ENCODE data around the gene PPP1R1B.

PPP1R1B gene

GRCh38 chr17:39663688-39664580 is 37.2 kb downstream of the PPP1R1B start:
- H3K27me3 ChIP-seq (ENCODE audit: insufficient read depth, low read length, poor library complexity), result peaks cover 2% of the 10 kb centered on the region
- H3K4ac ChIP-seq (ENCODE audit: low read depth, low read length), result no peak overlapping the region
- H2BK120ac ChIP-seq (ENCODE audit: low read depth, low read length), result no peak overlapping the region
- H3K4me1 ChIP-seq (ENCODE audit: control insufficient read depth, low read depth, low read length), result peaks cover 2% of the 10 kb centered on the region
- no peak overlapping the region for H2AK5ac ChIP-seq (ENCODE audit: low read length)
- H2BK15ac ChIP-seq (replicated peaks; ENCODE audit: low read depth), result no peak overlapping the region
- no peaks in the 10 kb centered on the region for H3K36me3 ChIP-seq (ENCODE audit: control insufficient read depth, insufficient read depth, low read length)
- no peaks in the 10 kb centered on the region for H3K79me1 ChIP-seq (ENCODE audit: low read length)
- H4K5ac ChIP-seq (ENCODE audit: low read length), result no peak overlapping the region
- no peak overlapping the region for H3K27ac ChIP-seq (ENCODE audit: low read depth, low read length)
- no peak overlapping the region for H2BK5ac ChIP-seq (ENCODE audit: low read length)
- H3K56ac ChIP-seq (ENCODE audit: low read length), result peak overlapping the region; percentile 68
- peak overlapping the region; percentile 44 for H3K9ac ChIP-seq (ENCODE audit: low read length)
- WGBS (ENCODE audit: extremely low coverage, insufficient coverage, low lambda C conversion rate), result no CpG with 5 or more reads among the region's 17 CpGs
- H3K4me3 ChIP-seq (ENCODE audit: low read length), result no peak overlapping the region
- peak; percentile 75 for DNase-seq
- H4K8ac ChIP-seq (ENCODE audit: low read depth, low read length), result no peak overlapping the region
- no peak overlapping the region for H3K18ac ChIP-seq (ENCODE audit: low read length)
- H3K4me2 ChIP-seq (ENCODE audit: low read length), result peak overlapping the region; percentile 52
- H3K79me2 ChIP-seq (ENCODE audit: control insufficient read depth, insufficient read depth, low read length), result no peaks in the 10 kb centered on the region
- H3K23ac ChIP-seq (ENCODE audit: low read length), result no peak overlapping the region

DNA sequence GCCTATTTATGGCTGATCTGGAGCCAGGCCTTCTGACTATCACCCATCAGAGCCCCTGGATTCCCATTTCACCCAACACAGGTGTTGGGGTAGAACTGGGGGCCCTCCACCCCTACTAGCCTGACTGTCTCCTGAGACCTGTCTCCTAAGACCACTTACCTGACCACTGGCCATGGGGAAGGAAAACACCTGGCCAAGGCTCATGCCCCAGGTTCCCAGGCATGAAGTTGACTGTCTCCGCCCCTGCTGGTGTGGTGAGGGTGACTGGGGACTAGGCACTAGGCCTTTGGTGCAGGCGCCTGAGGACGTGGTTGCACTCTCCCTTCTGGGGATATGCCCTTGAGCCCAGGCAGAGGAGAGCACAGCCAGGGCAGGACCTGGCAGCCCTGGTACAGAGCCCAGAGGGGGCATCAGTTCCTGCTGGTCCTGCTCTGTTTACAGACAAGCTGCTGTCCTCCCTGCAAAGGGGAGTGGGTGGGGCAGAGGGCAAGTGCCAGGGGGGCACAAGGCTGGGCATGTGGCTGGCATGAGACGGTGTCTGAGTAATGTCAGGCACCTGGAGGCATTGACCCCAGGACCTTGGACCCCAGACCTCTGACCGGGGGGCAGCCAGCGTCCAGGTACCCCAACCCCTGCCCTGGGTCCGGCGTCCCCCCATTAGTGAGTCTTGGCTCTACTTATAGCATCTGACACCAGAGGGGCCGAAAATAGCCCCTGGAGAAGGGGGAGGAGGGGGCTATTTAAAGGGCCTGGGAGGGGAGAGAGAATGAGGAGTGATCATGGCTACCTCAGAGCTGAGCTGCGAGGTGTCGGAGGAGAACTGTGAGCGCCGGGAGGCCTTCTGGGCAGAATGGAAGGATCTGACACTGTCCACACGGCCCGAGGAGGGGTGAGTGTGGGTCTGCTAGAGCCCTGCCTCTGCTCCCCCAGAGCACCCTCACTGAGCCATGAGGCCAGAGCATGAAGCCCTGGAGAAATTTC is 38.1 kb downstream of the PPP1R1B start, which contains the start of gene TCAP:
TSS of gene TCAP (plus strand) at position 769 of the 981 bp plus-strand sequence. CDS start at position 780, 11 bp downstream.
- Histone ChIP-seq H2BK120ac (ENCODE audit: low read depth, low read length) (no peak within 1 kb of the TSS), H2BK15ac (replicated peaks; ENCODE audit: low read depth) (no peak within 1 kb of the TSS), H3K79me1 (ENCODE audit: low read length) (no peaks in the 10 kb centered on the region), H3K79me2 (ENCODE audit: control insufficient read depth, insufficient read depth, low read length) (no peaks in the 10 kb centered on the region), H3K18ac (ENCODE audit: low read length) (no peak within 1 kb of the TSS), H3K27ac (ENCODE audit: low read depth, low read length) (no peak within 1 kb of the TSS), H3K4me3 (ENCODE audit: low read length) (no peak within 1 kb of the TSS), H4K8ac (ENCODE audit: low read depth, low read length) (no peak within 1 kb of the TSS), H3K36me3 (ENCODE audit: control insufficient read depth, insufficient read depth, low read length) (no peaks in the 10 kb centered on the region), H2BK5ac (ENCODE audit: low read length) (no peak within 1 kb of the TSS), H3K9ac (ENCODE audit: low read length) (peak within 1 kb of the TSS; percentile 2), H3K4ac (ENCODE audit: low read depth, low read length) (no peak within 1 kb of the TSS), H3K4me2 (ENCODE audit: low read length) (no peak within 1 kb of the TSS), H3K4me1 (ENCODE audit: control insufficient read depth, low read depth, low read length) (peaks cover 2% of the 10 kb centered on the region), H4K5ac (ENCODE audit: low read length) (no peak within 1 kb of the TSS), H2AK5ac (ENCODE audit: low read length) (no peak within 1 kb of the TSS), H3K27me3 (ENCODE audit: insufficient read depth, low read length, poor library complexity) (peaks cover 2% of the 10 kb centered on the region), H3K23ac (ENCODE audit: low read length) (no peak within 1 kb of the TSS), H3K56ac (ENCODE audit: low read length) (peak within 1 kb of the TSS; percentile 68)
- WGBS (ENCODE audit: extremely low coverage, insufficient coverage, low lambda C conversion rate), result no CpG with 5 or more reads among the region's 15 CpGs
- DNase-seq, result no peak

DNA sequence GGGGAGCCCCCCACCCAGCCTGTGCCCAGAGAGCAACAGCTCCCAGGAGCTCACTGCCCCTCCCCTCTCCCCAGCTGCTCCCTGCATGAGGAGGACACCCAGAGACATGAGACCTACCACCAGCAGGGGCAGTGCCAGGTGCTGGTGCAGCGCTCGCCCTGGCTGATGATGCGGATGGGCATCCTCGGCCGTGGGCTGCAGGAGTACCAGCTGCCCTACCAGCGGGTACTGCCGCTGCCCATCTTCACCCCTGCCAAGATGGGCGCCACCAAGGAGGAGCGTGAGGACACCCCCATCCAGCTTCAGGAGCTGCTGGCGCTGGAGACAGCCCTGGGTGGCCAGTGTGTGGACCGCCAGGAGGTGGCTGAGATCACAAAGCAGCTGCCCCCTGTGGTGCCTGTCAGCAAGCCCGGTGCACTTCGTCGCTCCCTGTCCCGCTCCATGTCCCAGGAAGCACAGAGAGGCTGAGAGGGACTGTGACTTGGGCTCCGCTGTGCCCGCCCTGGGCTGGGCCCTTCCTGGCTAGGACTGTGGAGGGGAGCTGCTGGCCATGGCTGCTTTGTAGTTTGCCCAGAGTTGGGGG is 39.0 kb downstream of the PPP1R1B start:
- Histone ChIP-seq H3K23ac (ENCODE audit: low read length) (no peak overlapping the region), H3K27ac (ENCODE audit: low read depth, low read length) (no peak overlapping the region), H3K79me1 (ENCODE audit: low read length) (no peaks in the 10 kb centered on the region), H2BK5ac (ENCODE audit: low read length) (no peak overlapping the region), H4K5ac (ENCODE audit: low read length) (no peak overlapping the region), H2BK15ac (replicated peaks; ENCODE audit: low read depth) (no peak overlapping the region), H3K4me1 (ENCODE audit: control insufficient read depth, low read depth, low read length) (peaks cover 2% of the 10 kb centered on the region), H3K36me3 (ENCODE audit: control insufficient read depth, insufficient read depth, low read length) (no peaks in the 10 kb centered on the region), H2AK5ac (ENCODE audit: low read length) (no peak overlapping the region), H3K4ac (ENCODE audit: low read depth, low read length) (no peak overlapping the region), H2BK120ac (ENCODE audit: low read depth, low read length) (no peak overlapping the region), H3K4me3 (ENCODE audit: low read length) (no peak overlapping the region), H3K79me2 (ENCODE audit: control insufficient read depth, insufficient read depth, low read length) (no peaks in the 10 kb centered on the region), H3K18ac (ENCODE audit: low read length) (no peak overlapping the region), H3K9ac (ENCODE audit: low read length) (no peak overlapping the region), H4K8ac (ENCODE audit: low read depth, low read length) (no peak overlapping the region), H3K4me2 (ENCODE audit: low read length) (no peak overlapping the region), H3K27me3 (ENCODE audit: insufficient read depth, low read length, poor library complexity) (peaks cover 2% of the 10 kb centered on the region), H3K56ac (ENCODE audit: low read length) (no peak overlapping the region)
- no CpG with 5 or more reads among the region's 17 CpGs for WGBS (ENCODE audit: extremely low coverage, insufficient coverage, low lambda C conversion rate)
- no peak for DNase-seq

DNA sequence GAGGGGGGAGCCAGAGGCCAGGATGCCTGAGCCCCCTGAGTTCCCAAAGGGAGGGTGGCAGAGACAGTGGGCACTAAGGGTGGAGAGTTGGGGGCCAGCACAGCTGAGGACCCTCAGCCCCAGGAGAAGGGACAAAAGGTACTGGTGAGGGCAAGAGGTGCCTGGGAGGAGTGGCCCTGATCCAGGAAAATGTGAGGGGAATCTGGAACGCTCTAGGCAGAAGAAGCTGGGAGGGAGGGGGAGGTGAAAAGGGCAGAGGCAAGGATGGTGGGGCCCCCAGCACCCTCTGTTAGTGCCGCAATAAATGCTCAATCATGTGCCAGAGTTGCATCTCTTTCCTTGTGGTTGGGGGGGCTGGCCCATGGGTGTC is 39.5 kb downstream of the PPP1R1B start:
- H2AK5ac ChIP-seq (ENCODE audit: low read length), result no peak overlapping the region
- H3K4me3 ChIP-seq (ENCODE audit: low read length), result no peak overlapping the region
- no peak overlapping the region for H2BK5ac ChIP-seq (ENCODE audit: low read length)
- no peak overlapping the region for H3K4me2 ChIP-seq (ENCODE audit: low read length)
- no CpG with 5 or more reads among the region's 2 CpGs for WGBS (ENCODE audit: extremely low coverage, insufficient coverage, low lambda C conversion rate)
- no peak overlapping the region for H3K18ac ChIP-seq (ENCODE audit: low read length)
- peaks cover 2% of the 10 kb centered on the region for H3K4me1 ChIP-seq (ENCODE audit: control insufficient read depth, low read depth, low read length)
- H3K27ac ChIP-seq (ENCODE audit: low read depth, low read length), result no peak overlapping the region
- H3K4ac ChIP-seq (ENCODE audit: low read depth, low read length), result no peak overlapping the region
- H3K36me3 ChIP-seq (ENCODE audit: control insufficient read depth, insufficient read depth, low read length), result no peaks in the 10 kb centered on the region
- H2BK15ac ChIP-seq (replicated peaks; ENCODE audit: low read depth), result no peak overlapping the region
- H3K23ac ChIP-seq (ENCODE audit: low read length), result no peak overlapping the region
- H4K8ac ChIP-seq (ENCODE audit: low read depth, low read length), result no peak overlapping the region
- no peaks in the 10 kb centered on the region for H3K79me1 ChIP-seq (ENCODE audit: low read length)
- no peak for DNase-seq
- no peak overlapping the region for H4K5ac ChIP-seq (ENCODE audit: low read length)
- no peak overlapping the region for H2BK120ac ChIP-seq (ENCODE audit: low read depth, low read length)
- H3K27me3 ChIP-seq (ENCODE audit: insufficient read depth, low read length, poor library complexity), result peaks cover 2% of the 10 kb centered on the region
- H3K79me2 ChIP-seq (ENCODE audit: control insufficient read depth, insufficient read depth, low read length), result no peaks in the 10 kb centered on the region
- no peak overlapping the region for H3K56ac ChIP-seq (ENCODE audit: low read length)
- no peak overlapping the region for H3K9ac ChIP-seq (ENCODE audit: low read length)

DNA sequence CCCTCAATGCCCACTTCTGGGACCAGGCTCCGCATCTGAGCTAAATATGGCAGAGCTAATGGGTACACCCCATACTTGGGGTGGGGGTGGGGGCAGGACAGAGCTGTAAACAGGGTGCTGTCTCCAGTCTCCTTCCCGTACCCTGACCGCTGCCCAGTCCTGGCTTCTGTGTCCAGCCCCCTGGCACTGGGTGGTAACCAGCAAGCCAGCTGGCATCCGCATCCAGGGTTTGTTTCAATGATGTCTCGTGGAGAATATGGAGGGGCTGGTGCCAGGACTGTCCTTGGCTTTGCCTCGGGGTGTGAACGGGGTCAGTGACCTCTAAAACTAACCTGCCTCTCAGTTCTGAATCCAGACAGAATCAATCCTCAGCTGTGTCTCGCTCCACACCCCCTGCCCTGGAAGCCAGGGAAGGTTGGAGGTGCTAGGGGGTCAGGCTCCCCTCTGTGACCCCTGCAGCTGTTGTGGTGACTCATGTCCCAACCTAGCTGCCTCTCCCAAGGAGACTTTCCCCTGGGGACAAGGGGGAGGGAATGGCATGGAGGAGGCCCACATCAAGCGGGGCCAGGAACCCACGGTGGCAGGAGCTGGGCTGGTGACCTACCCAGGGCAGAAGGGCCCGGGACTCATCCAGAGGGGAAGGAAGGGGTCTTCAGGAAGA is 40.0 kb downstream of the PPP1R1B start:
- H3K36me3 ChIP-seq (ENCODE audit: control insufficient read depth, insufficient read depth, low read length), result no peaks in the 10 kb centered on the region
- H3K79me1 ChIP-seq (ENCODE audit: low read length), result no peaks in the 10 kb centered on the region
- no peak overlapping the region for H3K23ac ChIP-seq (ENCODE audit: low read length)
- WGBS (ENCODE audit: extremely low coverage, insufficient coverage, low lambda C conversion rate), result no CpG with 5 or more reads among the region's 11 CpGs
- H3K27ac ChIP-seq (ENCODE audit: low read depth, low read length), result no peak overlapping the region
- no peaks in the 10 kb centered on the region for H3K79me2 ChIP-seq (ENCODE audit: control insufficient read depth, insufficient read depth, low read length)
- no peak overlapping the region for H3K56ac ChIP-seq (ENCODE audit: low read length)
- no peak overlapping the region for H4K5ac ChIP-seq (ENCODE audit: low read length)
- H2BK5ac ChIP-seq (ENCODE audit: low read length), result no peak overlapping the region
- H3K4me2 ChIP-seq (ENCODE audit: low read length), result no peak overlapping the region
- peaks cover 2% of the 10 kb centered on the region for H3K4me1 ChIP-seq (ENCODE audit: control insufficient read depth, low read depth, low read length)
- H3K4me3 ChIP-seq (ENCODE audit: low read length), result no peak overlapping the region
- no peak overlapping the region for H2BK120ac ChIP-seq (ENCODE audit: low read depth, low read length)
- no peak for DNase-seq
- no peak overlapping the region for H2BK15ac ChIP-seq (replicated peaks; ENCODE audit: low read depth)
- H3K18ac ChIP-seq (ENCODE audit: low read length), result no peak overlapping the region
- H3K9ac ChIP-seq (ENCODE audit: low read length), result no peak overlapping the region
- no peak overlapping the region for H3K4ac ChIP-seq (ENCODE audit: low read depth, low read length)
- no peak overlapping the region for H2AK5ac ChIP-seq (ENCODE audit: low read length)
- no peak overlapping the region for H4K8ac ChIP-seq (ENCODE audit: low read depth, low read length)
- peaks cover 2% of the 10 kb centered on the region for H3K27me3 ChIP-seq (ENCODE audit: insufficient read depth, low read length, poor library complexity)
